Measurements from ENCODE around the gene AANAT.

Gene AANAT

GRCh38 chr17:76467366-76467765 is at the start of gene AANAT:
TSS of gene AANAT (plus strand) at chr17:76467603. CDS start at chr17:76468747, 1,144 bp downstream.
- DNase-seq = no peak

- DNase-seq = no peak
These were observed 47.7 kb upstream of the AANAT start for GRCh38 chr17:76419576-76420260.

- DNase-seq = no peak
These were observed 46.9 kb upstream of the AANAT start for GRCh38 chr17:76420356-76421043.

- DNase-seq = no peak
These were observed 46.4 kb upstream of the AANAT start for GRCh38 chr17:76421044-76421407.

GRCh38 chr17:76422406-76422805 is 45.0 kb upstream of the AANAT start:
- DNase-seq = no peak

GRCh38 chr17:76422860-76423259 is 44.5 kb upstream of the AANAT start:
- DNase-seq = no peak

- DNase-seq = no peak
These were observed 40.5 kb upstream of the AANAT start for GRCh38 chr17:76426853-76427252.

- no peak for DNase-seq
These were observed 39.7 kb upstream of the AANAT start for GRCh38 chr17:76427501-76428231.

GRCh38 chr17:76428511-76428910 is 38.9 kb upstream of the AANAT start:
- DNase-seq = no peak

GRCh38 chr17:76431509-76431908 is 35.9 kb upstream of the AANAT start:
- DNase-seq = no peak

GRCh38 chr17:76432004-76432403 is 35.4 kb upstream of the AANAT start:
- no peak for DNase-seq

- DNase-seq = no peak
These were observed 34.6 kb upstream of the AANAT start for GRCh38 chr17:76432712-76433336.

GRCh38 chr17:76433693-76434092 is 33.7 kb upstream of the AANAT start:
- no peak for DNase-seq

GRCh38 chr17:76434870-76435269 is 32.5 kb upstream of the AANAT start:
- no peak for DNase-seq

GRCh38 chr17:76435751-76436150 is 31.7 kb upstream of the AANAT start:
- no peak for DNase-seq

GRCh38 chr17:76437467-76438402 is 29.7 kb upstream of the AANAT start:
- no peak for DNase-seq

GRCh38 chr17:76438906-76439305 is 28.5 kb upstream of the AANAT start:
- no peak for DNase-seq

GRCh38 chr17:76439314-76439928 is 28.0 kb upstream of the AANAT start:
- no peak for DNase-seq

GRCh38 chr17:76440751-76441362 is 26.5 kb upstream of the AANAT start:
- DNase-seq = no peak

GRCh38 chr17:76441686-76442340 is 25.6 kb upstream of the AANAT start:
- DNase-seq = no peak

Data from T1000 (cell line).